Measurements from ENCODE around the gene ST6GALNAC3. TPM values are rescaled to one million over a fixed set of nuclear protein-coding genes. Genes with fewer than 3 reads are reported as not detected.

The ST6GALNAC3 gene
- total and polyA plus RNA-seq, 11 donors = 2.5 to 7.7 (median 4.4) TPM

- Histone ChIP-seq H3K27me3 (no peaks in the 10 kb centered on the region), H3K9me3 (peaks cover 0 to 8% (median 0%) of the 10 kb centered on the region in 12 donors), H3K36me3 (no peaks in the 10 kb centered on the region), H3K4me3 (no peak overlapping the region), H3K4me1 (no peaks in the 10 kb centered on the region), H3K27ac (no peak overlapping the region)
- TF ChIP-seq POLR2A (IDR thresholded peaks at IDR 0.05) = no peak
- TF ChIP-seq CTCF (IDR thresholded peaks at IDR 0.05) = no peak
- DNase-seq (no peak), ATAC-seq (no peak)
- intact Hi-C loops (cut with DNase I) = no loop called here
Observed at GRCh38 chr1:76477156-76477555, 402.6 kb downstream of the ST6GALNAC3 start.

- TF ChIP-seq POLR2A (IDR thresholded peaks at IDR 0.05) = no peak
- no peak for TF ChIP-seq CTCF (IDR thresholded peaks at IDR 0.05)
- Histone ChIP-seq H3K4me3 (no peak overlapping the region), H3K36me3 (no peaks in the 10 kb centered on the region), H3K27ac (no peak overlapping the region), H3K9me3 (peaks cover 0 to 4% (median 0%) of the 10 kb centered on the region in 12 donors), H3K4me1 (no peaks in the 10 kb centered on the region), H3K27me3 (no peaks in the 10 kb centered on the region)
- no peak for DNase-seq
- intact Hi-C loops (cut with DNase I) = no loop called here
- ATAC-seq = no peak
Observed at GRCh38 chr1:76480827-76481226, 406.3 kb downstream of the ST6GALNAC3 start.

- Histone ChIP-seq H3K36me3 (no peaks in the 10 kb centered on the region), H3K27ac (no peak overlapping the region), H3K4me3 (no peak overlapping the region), H3K9me3 (no peaks in the 10 kb centered on the region), H3K27me3 (no peaks in the 10 kb centered on the region), H3K4me1 (no peaks in the 10 kb centered on the region)
- no peak for ATAC-seq
- no peak for TF ChIP-seq POLR2A (IDR thresholded peaks at IDR 0.05)
- TF ChIP-seq CTCF (IDR thresholded peaks at IDR 0.05) = no peak
- WGBS, 4 donors = 91 to 97% (median 95%) methylated on average over 1 of the region's 1 CpG
- intact Hi-C loops (cut with DNase I) = no loop called here
- DNase-seq = no peak
Observed at GRCh38 chr1:76481672-76482071, 407.1 kb downstream of the ST6GALNAC3 start.

- no peak for ATAC-seq
- intact Hi-C loops (cut with DNase I) = no loop called here
Observed at GRCh38 chr1:76482272-76482671, 407.7 kb downstream of the ST6GALNAC3 start.

More at GRCh38 chr1:76482272-76482671, 407.7 kb downstream of the ST6GALNAC3 start:
- Histone ChIP-seq H3K27me3 (no peaks in the 10 kb centered on the region), H3K27ac (no peak overlapping the region), H3K36me3 (no peaks in the 10 kb centered on the region), H3K4me1 (no peaks in the 10 kb centered on the region), H3K9me3 (no peaks in the 10 kb centered on the region), H3K4me3 (no peak overlapping the region)
- TF ChIP-seq CTCF (IDR thresholded peaks at IDR 0.05) (no peak), POLR2A (IDR thresholded peaks at IDR 0.05) (no peak)
- DNase-seq = no peak
- 38 to 47% (median 46%) methylated on average over 2 of the region's 2 CpGs for WGBS, 4 donors

All from heart left ventricle (tissue), 16 donors.